WTC11 (cell line): ENCODE data around the gene CD79B.
A peak's percentile ranks its signal among the peaks of the same experiment; 100 is the strongest.

Experiments
- ATF1 ChIP-seq: sonication (generic); formaldehyde crosslinking; IDR thresholded peaks from 2 replicates; pipeline ENCODE4 v1.8.1; 2023; ENCODE audit warnings: mild to moderate bottlenecking, moderate library complexity, missing genetic modification reagents
- CTCF ChIP-seq: fragments of 200-600 bp; IDR thresholded peaks from 2 replicates; pipeline ENCODE4 v1.8.0; 2022; ENCODE audit warnings: antibody characterized with exemption
- FOXP1 ChIP-seq: sonication (generic); formaldehyde crosslinking; IDR thresholded peaks from 2 replicates; pipeline ENCODE4 v1.8.0; 2022; ENCODE audit warnings: missing genetic modification reagents, mild to moderate bottlenecking, moderate library complexity, borderline replicate concordance
- JAZF1 ChIP-seq: fragments of 250-450 bp; sonication (Bioruptor Pico); IDR thresholded peaks from 2 replicates; pipeline ENCODE4 v1.9.0; 2021; ENCODE audit warnings: moderate library complexity, mild to moderate bottlenecking, inconsistent platforms
- JUN ChIP-seq: sonication (generic); formaldehyde crosslinking; IDR thresholded peaks from 2 replicates; pipeline ENCODE4 v1.8.0; 2023; ENCODE audit warnings: mild to moderate bottlenecking, missing genetic modification reagents
- PREB ChIP-seq: sonication (generic); formaldehyde crosslinking; IDR thresholded peaks from 2 replicates; pipeline ENCODE4 v1.8.1; 2022; ENCODE audit warnings: mild to moderate bottlenecking, missing genetic modification reagents, moderate library complexity, borderline replicate concordance
- ZNF232 ChIP-seq: sonication (generic); formaldehyde crosslinking; IDR thresholded peaks from 2 replicates; pipeline ENCODE4 v1.8.0; 2022; ENCODE audit warnings: mild to moderate bottlenecking, missing genetic modification reagents

GRCh38 chr17:63946440-63947363 lies 14.6 kb upstream of the CD79B start:
- TF ChIP-seq FOXP1 (CRISPR knock-in tag) (no peak), CTCF (peak; percentile 82), PREB (CRISPR knock-in tag) (no peak), ZNF232 (no peak), JUN (no peak), ATF1 (no peak), JAZF1 (CRISPR knock-in tag) (no peak)
